ENCODE measurements around the gene PAX9.

Gene PAX9

GRCh38 chr14:36661506-36662257 is at the start of gene PAX9:
TSS of gene PAX9 (plus strand) at chr14:36661860. CDS start at chr14:36662090, 230 bp downstream.
- peak; percentile 89 to 97 for DNase-seq

GRCh38 chr14:36617824-36618223 is 43.8 kb upstream of the PAX9 start:
- no peak for DNase-seq

GRCh38 chr14:36618641-36619040 is 43.0 kb upstream of the PAX9 start:
- no peak for DNase-seq

GRCh38 chr14:36619131-36619530 is 42.5 kb upstream of the PAX9 start:
- no peak for DNase-seq

- no peak for DNase-seq
Measured at GRCh38 chr14:36619853-36620252, 41.8 kb upstream of the PAX9 start.

GRCh38 chr14:36625014-36625413 is 36.6 kb upstream of the PAX9 start:
- no peak for DNase-seq

GRCh38 chr14:36625436-36625835 is 36.2 kb upstream of the PAX9 start:
- no peak for DNase-seq

GRCh38 chr14:36626151-36626550 is 35.5 kb upstream of the PAX9 start:
- peak; percentile 16 to 29 for DNase-seq

GRCh38 chr14:36627981-36628380 is 33.7 kb upstream of the PAX9 start:
- DNase-seq = no peak

GRCh38 chr14:36633580-36633979 is 28.1 kb upstream of the PAX9 start:
- DNase-seq = no peak

GRCh38 chr14:36646664-36647416 is 14.8 kb upstream of the PAX9 start:
- DNase-seq = peak in 1 of 2 experiments; percentile 54

- DNase-seq = no peak
Measured at GRCh38 chr14:36647417-36647823, 14.2 kb upstream of the PAX9 start.

- DNase-seq = peak; percentile 57 to 82
Measured at GRCh38 chr14:36647824-36648753, 13.6 kb upstream of the PAX9 start.

- DNase-seq = no peak
Measured at GRCh38 chr14:36649872-36650650, 11.6 kb upstream of the PAX9 start.

- peak in 1 of 2 experiments; percentile 4 for DNase-seq
Measured at GRCh38 chr14:36652542-36653201, 9.0 kb upstream of the PAX9 start.

GRCh38 chr14:36653413-36653812 is 8.2 kb upstream of the PAX9 start:
- DNase-seq = no peak

GRCh38 chr14:36653962-36654793 is 7.5 kb upstream of the PAX9 start:
- no peak for DNase-seq

- no peak for DNase-seq
Measured at GRCh38 chr14:36654794-36655381, 6.8 kb upstream of the PAX9 start.

- no peak for DNase-seq
Measured at GRCh38 chr14:36655571-36655962, 6.1 kb upstream of the PAX9 start.

- DNase-seq = peak in 1 of 2 experiments; percentile 68
Measured at GRCh38 chr14:36655963-36656686, 5.5 kb upstream of the PAX9 start.
